GM21526 (cell line): ENCODE measurements around the gene PRKCA.
A peak's percentile ranks its signal among the peaks of the same experiment; 100 is the strongest.

Experiments
- ATAC-seq: cut with Tn5 transposase; IDR thresholded peaks from one replicate; pipeline ENCODE4 v1.9.1; 2021; ENCODE audit warnings: moderate library complexity; ENCODE audit not compliant: unreplicated experiment, low FRiP score

The PRKCA gene

GRCh38 chr17:66430846-66431795 lies 128.7 kb downstream of the PRKCA start:
- no peak for ATAC-seq

- no peak for ATAC-seq
Observed at GRCh38 chr17:66431910-66432309, 129.5 kb downstream of the PRKCA start.

GRCh38 chr17:66432411-66432957 lies 130.1 kb downstream of the PRKCA start:
- no peak for ATAC-seq

GRCh38 chr17:66432996-66433551 lies 130.7 kb downstream of the PRKCA start:
- ATAC-seq = no peak

- no peak for ATAC-seq
Observed at GRCh38 chr17:66435182-66435581, 132.8 kb downstream of the PRKCA start.

- ATAC-seq = no peak
Observed at GRCh38 chr17:66436631-66437030, 134.2 kb downstream of the PRKCA start.

- ATAC-seq = no peak
Observed at GRCh38 chr17:66437476-66438026, 135.1 kb downstream of the PRKCA start.

GRCh38 chr17:66438101-66438500 lies 135.7 kb downstream of the PRKCA start:
- no peak for ATAC-seq

GRCh38 chr17:66441101-66441661 lies 138.8 kb downstream of the PRKCA start:
- peak; percentile 88 for ATAC-seq

- no peak for ATAC-seq
Observed at GRCh38 chr17:66443166-66443565, 140.8 kb downstream of the PRKCA start.

- no peak for ATAC-seq
Observed at GRCh38 chr17:66443606-66444005, 141.2 kb downstream of the PRKCA start.

- ATAC-seq = no peak
Observed at GRCh38 chr17:66444031-66444430, 141.6 kb downstream of the PRKCA start.

GRCh38 chr17:66445229-66445628 lies 142.8 kb downstream of the PRKCA start:
- ATAC-seq = no peak

- ATAC-seq = no peak
Observed at GRCh38 chr17:66446419-66446818, 144.0 kb downstream of the PRKCA start.

GRCh38 chr17:66447159-66447558 lies 144.7 kb downstream of the PRKCA start:
- ATAC-seq = no peak

- no peak for ATAC-seq
Observed at GRCh38 chr17:66448026-66448639, 145.7 kb downstream of the PRKCA start.

GRCh38 chr17:66449418-66449977 lies 147.1 kb downstream of the PRKCA start:
- ATAC-seq = no peak

GRCh38 chr17:66450008-66450851 lies 147.8 kb downstream of the PRKCA start:
- ATAC-seq = no peak

- ATAC-seq = no peak
Observed at GRCh38 chr17:66450852-66451158, 148.4 kb downstream of the PRKCA start.
